HEK293 (cell line): ENCODE data around the gene SH3GL2.

Experiments
- CTCF ChIA-PET: fragments of 350-600 bp; formaldehyde crosslinking; extraction: SDS; loops from one replicate; lab custom pipeline; 2021; ENCODE audit warnings: antibody characterized with exemption; lab: Yijun Ruan, JAX
- POLR2A ChIA-PET: fragments of 300-600 bp; formaldehyde crosslinking; extraction: SDS; loops from one replicate; lab custom pipeline; 2020; ENCODE audit warnings: antibody characterized with exemption, inconsistent platforms; lab: Yijun Ruan, JAX
- H3K27ac ChIP-seq: fragments of 200-500 bp; sonication (Bioruptor generic); 2 replicates; pipeline ENCODE4 v1.5.1; 2014; ENCODE audit warnings: low read depth, low read length, control low read depth, inconsistent platforms; ENCODE audit errors: extremely low read depth
- H3K36me3 ChIP-seq, 2 experiments: fragments of 200-500 bp in 1 of 2; sonication (Bioruptor generic) in 1 of 2; 1 replicate in 1 of 2; 2 replicates in 1 of 2; pipeline ENCODE4 v1.5.1; 2014 to 2017; ENCODE audit warnings: inconsistent platforms in 2 of 2, low read length in 2 of 2; ENCODE audit not compliant: control insufficient read depth in 2 of 2, insufficient read depth in 1 of 2
- H3K4me1 ChIP-seq: fragments of 200-500 bp; sonication (Bioruptor generic); 2 replicates; pipeline ENCODE4 v1.5.1; 2014; ENCODE audit warnings: mild to moderate bottlenecking, low read length, inconsistent platforms; ENCODE audit not compliant: control insufficient read depth, insufficient read depth
- H3K4me3 ChIP-seq: 2 replicates; pipeline ENCODE4 v1.5.1; 2011; ENCODE audit warnings: low read depth, mild to moderate bottlenecking, control low read depth, low read length, moderate library complexity
- H3K9me3 ChIP-seq: fragments of 200-500 bp; sonication (Bioruptor generic); 2 replicates; pipeline ENCODE4 v1.5.1; 2014; ENCODE audit warnings: low read depth, low read length, inconsistent platforms; ENCODE audit not compliant: control insufficient read depth, insufficient read depth
- KLF7 ChIP-seq: fragments of 450-650 bp; formaldehyde crosslinking; IDR thresholded peaks from 2 replicates; pipeline ENCODE4 v1.5.1; 2016; ENCODE audit warnings: missing biosample characterization, missing genetic modification characterization, borderline replicate concordance
- SCRT2 ChIP-seq: fragments of 450-650 bp; formaldehyde crosslinking; IDR thresholded peaks from 2 replicates; pipeline ENCODE4 v1.5.1; 2016; ENCODE audit warnings: missing biosample characterization, missing genetic modification characterization
- SETDB1 ChIP-seq: IDR thresholded peaks from one replicate; pipeline ENCODE4 v1.6.1; 2017; ENCODE audit warnings: mild to moderate bottlenecking, low read length, moderate library complexity, mixed read lengths; ENCODE audit not compliant: insufficient read length
- ZBTB8A ChIP-seq: fragments of 450-650 bp; formaldehyde crosslinking; IDR thresholded peaks from 2 replicates; pipeline ENCODE4 v1.5.1; 2016; ENCODE audit warnings: missing biosample characterization, missing genetic modification characterization
- ZFHX2 ChIP-seq: fragments of 450-650 bp; formaldehyde crosslinking; conservative IDR thresholded peaks from 2 replicates; pipeline ENCODE4 v1.5.1; 2016; ENCODE audit warnings: missing biosample characterization, missing genetic modification characterization
- ZFP69B ChIP-seq: fragments of 450-650 bp; formaldehyde crosslinking; IDR thresholded peaks from 2 replicates; pipeline ENCODE4 v1.5.1; 2016; ENCODE audit warnings: missing biosample characterization, missing genetic modification characterization
- ZNF112 ChIP-seq: fragments of 450-650 bp; formaldehyde crosslinking; IDR thresholded peaks from 2 replicates; pipeline ENCODE4 v1.5.0; 2017; ENCODE audit warnings: missing biosample characterization, missing genetic modification characterization
- ZNF157 ChIP-seq: fragments of 450-650 bp; formaldehyde crosslinking; IDR thresholded peaks from 2 replicates; pipeline ENCODE4 v1.5.1; 2016; ENCODE audit warnings: missing biosample characterization, missing genetic modification characterization
- ZNF16 ChIP-seq: fragments of 450-650 bp; formaldehyde crosslinking; IDR thresholded peaks from 2 replicates; pipeline ENCODE4 v1.5.1; 2016; ENCODE audit warnings: low read depth, missing biosample characterization, missing genetic modification characterization
- ZNF184 ChIP-seq: fragments of 450-650 bp; IDR thresholded peaks from 2 replicates; pipeline ENCODE4 v1.5.1; 2018; ENCODE audit warnings: missing biosample characterization, mild to moderate bottlenecking, missing genetic modification characterization
- ZNF19 ChIP-seq: fragments of 450-650 bp; formaldehyde crosslinking; IDR thresholded peaks from 2 replicates; pipeline ENCODE4; 2016; ENCODE audit warnings: missing biosample characterization, missing genetic modification characterization, low read depth
- ZNF239 ChIP-seq: fragments of 450-650 bp; formaldehyde crosslinking; IDR thresholded peaks from 2 replicates; pipeline ENCODE4 v1.5.1; 2016; ENCODE audit warnings: missing biosample characterization, missing genetic modification characterization
- ZNF280D ChIP-seq: fragments of 450-650 bp; formaldehyde crosslinking; IDR thresholded peaks from 2 replicates; pipeline ENCODE4 v1.5.1; 2016; ENCODE audit warnings: missing biosample characterization, missing genetic modification characterization
- ZNF426 ChIP-seq: fragments of 450-650 bp; formaldehyde crosslinking; IDR thresholded peaks from 2 replicates; pipeline ENCODE4 v1.5.1; 2017; ENCODE audit warnings: missing biosample characterization, missing genetic modification characterization, mild to moderate bottlenecking, inconsistent platforms, moderate library complexity
- ZNF544 ChIP-seq: fragments of 450-650 bp; formaldehyde crosslinking; IDR thresholded peaks from 2 replicates; pipeline ENCODE4 v1.5.0; 2017; ENCODE audit warnings: missing biosample characterization, missing genetic modification characterization
- ZNF549 ChIP-seq: fragments of 450-650 bp; IDR thresholded peaks from 2 replicates; pipeline ENCODE4 v1.5.1; 2018; ENCODE audit warnings: missing biosample characterization, missing genetic modification characterization, mild to moderate bottlenecking, inconsistent platforms, moderate library complexity
- ZNF561 ChIP-seq: fragments of 450-650 bp; IDR thresholded peaks from 2 replicates; pipeline ENCODE4 v1.5.1; 2018; ENCODE audit warnings: missing biosample characterization, missing genetic modification characterization, borderline replicate concordance
- ZNF621 ChIP-seq: fragments of 450-650 bp; formaldehyde crosslinking; IDR thresholded peaks from 2 replicates; pipeline ENCODE4 v1.5.1; 2017; ENCODE audit warnings: missing biosample characterization, missing genetic modification characterization
- ZNF776 ChIP-seq: fragments of 450-650 bp; formaldehyde crosslinking; IDR thresholded peaks from 2 replicates; pipeline ENCODE4 v1.5.0; 2017; ENCODE audit warnings: missing biosample characterization, missing genetic modification characterization, borderline replicate concordance
- ZNF777 ChIP-seq: fragments of 450-650 bp; formaldehyde crosslinking; IDR thresholded peaks from 2 replicates; pipeline ENCODE4 v1.5.1; 2017; ENCODE audit warnings: missing biosample characterization, missing genetic modification characterization, borderline replicate concordance
- ZNF843 ChIP-seq: fragments of 450-650 bp; formaldehyde crosslinking; IDR thresholded peaks from 2 replicates; pipeline ENCODE4 v1.5.1; 2016; ENCODE audit warnings: missing biosample characterization, missing genetic modification characterization
- ZSCAN5A ChIP-seq: fragments of 450-650 bp; formaldehyde crosslinking; IDR thresholded peaks from 2 replicates; pipeline ENCODE4 v1.5.1; 2016; ENCODE audit warnings: missing biosample characterization, missing genetic modification characterization
- ZXDB ChIP-seq: fragments of 450-650 bp; formaldehyde crosslinking; IDR thresholded peaks from 2 replicates; pipeline ENCODE4 v1.5.1; 2016; ENCODE audit warnings: missing biosample characterization, missing genetic modification characterization
- TF ChIP-seq, protein P1 (sequence below): fragments of 450-650 bp; formaldehyde crosslinking; IDR thresholded peaks from 2 replicates; pipeline ENCODE4 v1.5.1; 2016; ENCODE audit warnings: missing biosample characterization, missing genetic modification characterization
- TF ChIP-seq, protein P2 (sequence below): sonication (generic); formaldehyde crosslinking; IDR thresholded peaks from 2 replicates; pipeline ENCODE4 v1.8.1; 2022; ENCODE audit warnings: mild to moderate bottlenecking, moderate library complexity, missing genetic modification reagents

SH3GL2 gene

DNA sequence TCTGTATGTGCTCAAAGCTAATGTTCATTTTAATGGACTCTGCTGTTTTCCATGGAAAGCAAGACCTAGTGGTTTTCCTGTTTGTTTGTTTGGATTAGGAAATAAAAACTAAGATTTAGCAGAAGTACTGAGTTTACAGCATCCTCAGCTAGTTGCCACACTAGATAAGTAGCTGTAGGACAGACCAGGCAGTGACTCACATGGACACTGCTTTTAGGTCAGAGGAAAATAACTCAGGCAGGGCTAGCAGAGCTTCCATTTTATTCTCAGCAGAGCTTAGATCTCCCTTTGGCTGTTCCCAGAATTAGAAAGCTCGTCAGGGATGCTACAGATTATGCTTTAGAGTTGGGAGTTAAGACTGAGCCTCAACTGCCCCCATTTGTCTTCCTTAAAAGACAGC, 204.4 kb downstream of the SH3GL2 start:
- no peaks in the 10 kb centered on the region for H3K36me3 ChIP-seq
- no peak overlapping the region for H3K27ac ChIP-seq
- CTCF ChIA-PET = interaction anchor here (0.6 kb wide), 1 partner anchor 40 kb away, joined by 3 read pairs; no protein-coding TSS in a partner anchor
- POLR2A ChIA-PET = no interaction called here
- no peaks in the 10 kb centered on the region for H3K9me3 ChIP-seq
- TF ChIP-seq SETDB1 (no peak), ZFHX2 (tag by site-specific recombination) (no peak)
- TF ChIP-seq, all 188 proteins: peak for 0
- no peaks in the 10 kb centered on the region for H3K4me1 ChIP-seq
- H3K4me3 ChIP-seq = no peak overlapping the region

GRCh38 chr9:17789316-17789715, 210.4 kb downstream of the SH3GL2 start:
- POLR2A ChIA-PET = no interaction called here
- no peaks in the 10 kb centered on the region for H3K4me1 ChIP-seq
- H3K9me3 ChIP-seq = no peaks in the 10 kb centered on the region
- no peak overlapping the region for H3K4me3 ChIP-seq
- no peaks in the 10 kb centered on the region for H3K36me3 ChIP-seq
- CTCF ChIA-PET = interaction anchor here (2.0 to 2.9 kb wide), 2 partner anchors 12 to 14 kb away, joined by 6 to 11 read pairs; no protein-coding TSS in a partner anchor
- no peak overlapping the region for H3K27ac ChIP-seq
- TF ChIP-seq KLF7 (no peak), ZNF777 (tag by site-specific recombination) (no peak), ZNF776 (tag by site-specific recombination) (no peak), ZNF561 (tag by site-specific recombination) (no peak), ZNF157 (tag by site-specific recombination) (no peak), ZBTB8A (tag by site-specific recombination) (no peak), ZNF19 (tag by site-specific recombination) (no peak), SCRT2 (tag by site-specific recombination) (no peak), ZNF621 (tag by site-specific recombination) (no peak), ZNF549 (tag by site-specific recombination) (no peak), ZNF280D (tag by site-specific recombination) (no peak), ZNF239 (tag by site-specific recombination) (no peak), ZNF426 (no peak), ZXDB (no peak), SETDB1 (no peak), ZNF112 (tag by site-specific recombination) (no peak), ZNF16 (tag by site-specific recombination) (no peak), ZNF184 (tag by site-specific recombination) (no peak)

DNA sequence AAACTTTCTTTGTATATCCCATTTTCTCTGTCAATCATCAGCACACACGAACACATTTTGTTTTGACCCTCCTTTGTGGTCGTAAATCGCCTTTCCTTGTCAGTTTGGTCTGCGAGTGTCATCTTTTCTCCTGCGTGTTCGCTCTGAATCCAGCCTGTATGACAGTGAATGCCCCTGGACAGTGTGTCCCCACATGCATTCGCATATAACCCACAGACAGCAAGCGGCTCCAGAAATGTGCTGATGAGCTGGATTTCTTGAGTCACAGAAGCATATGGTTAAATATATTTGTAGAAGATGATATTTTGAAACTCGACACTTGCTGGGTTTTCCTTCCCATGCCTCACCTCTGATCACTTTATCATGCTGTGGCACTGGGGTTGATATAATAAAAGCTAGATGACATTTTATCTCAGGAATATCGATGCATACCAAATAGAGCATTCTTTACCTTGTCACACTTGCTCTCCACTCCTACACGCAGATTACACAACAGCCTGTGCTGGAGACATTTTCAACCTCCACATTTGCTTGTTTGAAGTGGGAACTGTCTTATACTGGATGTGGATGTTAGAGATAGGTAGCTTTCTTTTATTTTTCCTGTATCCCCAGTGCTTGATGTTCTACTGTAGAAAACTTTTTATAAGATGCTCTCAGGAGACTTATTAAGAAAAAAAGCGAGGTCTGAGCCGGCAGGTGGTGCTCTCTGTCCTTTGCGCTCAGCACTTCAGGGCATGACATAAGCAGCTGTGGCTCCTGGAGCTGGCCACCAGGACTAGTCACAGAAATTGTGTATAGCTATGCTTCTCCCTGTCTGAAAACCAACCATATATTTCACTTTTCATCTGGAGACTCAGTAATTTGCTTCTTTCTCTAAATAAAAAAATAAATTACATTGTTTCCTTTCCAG, 215.1 kb downstream of the SH3GL2 start:
- ChIA-PET POLR2A (no interaction called here), CTCF (interaction anchor here (0.5 to 1.2 kb wide), 7 partner anchors 8 to 331 kb away, joined by 3 to 6 read pairs (median 4); no protein-coding TSS in a partner anchor)
- Histone ChIP-seq H3K4me3 (no peak overlapping the region), H3K9me3 (no peaks in the 10 kb centered on the region), H3K36me3 (no peaks in the 10 kb centered on the region), H3K27ac (no peak overlapping the region), H3K4me1 (no peaks in the 10 kb centered on the region)
- TF ChIP-seq ZFP69B (tag by site-specific recombination) (no peak), ZNF843 (tag by site-specific recombination) (no peak), ZSCAN5A (no peak), ZNF544 (tag by site-specific recombination) (no peak)
- TF ChIP-seq, protein P1, sequence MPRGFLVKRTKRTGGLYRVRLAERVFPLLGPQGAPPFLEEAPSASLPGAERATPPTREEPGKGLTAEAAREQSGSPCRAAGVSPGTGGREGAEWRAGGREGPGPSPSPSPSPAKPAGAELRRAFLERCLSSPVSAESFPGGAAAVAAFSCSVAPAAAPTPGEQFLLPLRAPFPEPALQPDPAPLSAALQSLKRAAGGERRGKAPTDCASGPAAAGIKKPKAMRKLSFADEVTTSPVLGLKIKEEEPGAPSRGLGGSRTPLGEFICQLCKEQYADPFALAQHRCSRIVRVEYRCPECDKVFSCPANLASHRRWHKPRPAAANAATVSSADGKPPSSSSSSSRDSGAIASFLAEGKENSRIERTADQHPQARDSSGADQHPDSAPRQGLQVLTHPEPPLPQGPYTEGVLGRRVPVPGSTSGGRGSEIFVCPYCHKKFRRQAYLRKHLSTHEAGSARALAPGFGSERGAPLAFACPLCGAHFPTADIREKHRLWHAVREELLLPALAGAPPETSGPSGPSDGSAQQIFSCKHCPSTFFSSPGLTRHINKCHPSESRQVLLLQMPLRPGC (tag by site-specific recombination) = no peak
- TF ChIP-seq, protein P2, sequence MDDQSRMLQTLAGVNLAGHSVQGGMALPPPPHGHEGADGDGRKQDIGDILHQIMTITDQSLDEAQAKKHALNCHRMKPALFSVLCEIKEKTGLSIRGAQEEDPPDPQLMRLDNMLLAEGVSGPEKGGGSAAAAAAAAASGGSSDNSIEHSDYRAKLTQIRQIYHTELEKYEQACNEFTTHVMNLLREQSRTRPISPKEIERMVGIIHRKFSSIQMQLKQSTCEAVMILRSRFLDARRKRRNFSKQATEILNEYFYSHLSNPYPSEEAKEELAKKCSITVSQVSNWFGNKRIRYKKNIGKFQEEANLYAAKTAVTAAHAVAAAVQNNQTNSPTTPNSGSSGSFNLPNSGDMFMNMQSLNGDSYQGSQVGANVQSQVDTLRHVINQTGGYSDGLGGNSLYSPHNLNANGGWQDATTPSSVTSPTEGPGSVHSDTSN (CRISPR knock-in tag) = no peak
